Ovary (tissue), 9 donors: ENCODE results near the gene SLC45A3. TPM values are rescaled to one million over a fixed set of nuclear protein-coding genes. Genes with fewer than 3 reads are reported as not detected.
A peak's percentile ranks its signal among the peaks of the same experiment; 100 is the strongest.

Source experiments
- DNase-seq, 5 donors: peaks; one replicate each; pipeline ENCODE4 v3.0.0-alpha.2; 2019 to 2020
- H3K27ac ChIP-seq, 2 donors: fragments of 200-600 bp; one replicate each; pipeline versions ENCODE4 v1.5.1 to v1.8.0; 2019 to 2022
- H3K27me3 ChIP-seq: fragments of 200-600 bp; one replicate; pipeline ENCODE4 v1.8.0; 2022
- H3K36me3 ChIP-seq: fragments of 200-600 bp; sonication (generic); one replicate; pipeline ENCODE4 v1.5.1; 2019
- H3K4me1 ChIP-seq: one replicate; pipeline ENCODE4 v1.8.1; 2013; ENCODE audit warnings: mild to moderate bottlenecking, moderate library complexity; ENCODE audit not compliant: insufficient read depth
- H3K4me3 ChIP-seq: fragments of 200-600 bp; sonication (generic); one replicate; pipeline ENCODE4 v1.5.1; 2017
- H3K9me3 ChIP-seq, 2 donors: fragments of 200-600 bp in 1 of 2; sonication (generic) in 1 of 2; one replicate each; pipeline versions ENCODE4 v1.5.1 to v1.8.1; 2013 to 2019; ENCODE audit warnings: mild to moderate bottlenecking in 1 of 2, moderate library complexity in 1 of 2
- EP300 ChIP-seq: sonication (generic); formaldehyde crosslinking; IDR thresholded peaks from one replicate; pipeline ENCODE4 v1.6.1; 2017; ENCODE audit warnings: antibody characterized with exemption
- POLR2A ChIP-seq: fragments of 450-650 bp; IDR thresholded peaks from one replicate; pipeline ENCODE4 v1.6.1; 2017; ENCODE audit warnings: antibody characterized with exemption, mild to moderate bottlenecking, moderate library complexity
- WGBS, 3 donors: extraction: QIAGEN DNeasy Blood & Tissue Kit in 1 of 3; methylation state at CpG; one replicate each; pipeline versions ENCODE4 v1.1.5 to v1.1.7; 2013 to 2017; 5-methylcytosine and 5-hydroxymethylcytosine counted together
- intact Hi-C, 4 donors: fragments of 100-400 bp; cut with DNase I; formaldehyde crosslinking; loops; one replicate each; pipeline versions ENCODE4 v1.11.0 to v1.15.1; 2022 to 2023
- polyA plus RNA-seq, 2 donors: library from polyadenylated mRNA; stranded (reverse); fragments of 200-250 nt in 1 of 2; fragments of 350-450 nt in 1 of 2; fragmentation: Illumina TruSeq in 1 of 2; extraction: RNeasy Lipid Tissue Mini Kit (QIAGEN cat#74804) in 1 of 2; gene quantifications; one replicate each; pipeline ENCODE4 v1.2.3, GENCODE V29; 2013 to 2014
- total RNA-seq, 7 donors: library from RNA; depleted of rRNA in 2 of 7; stranded (reverse); fragments of >200 nt in 2 of 7; fragmentation: NEBNext Ultra II Directional in 3 of 7; extraction: Animal tissue kit (Norgen Biotek cat#: 25700) in 3 of 7; gene quantifications; one replicate each; pipeline versions ENCODE4 v1.1.0 to v1.2.4, GENCODE V29; 2016 to 2023
- TF ChIP-seq, protein P1 (sequence below), 3 donors: fragments of 450-650 bp in 2 of 3; fragments of 200-600 bp in 1 of 3; IDR thresholded peaks; one replicate each; pipeline versions ENCODE4 v1.5.1 to v1.8.0; 2016 to 2022; ENCODE audit warnings: antibody characterized with exemption in 3 of 3, mild to moderate bottlenecking in 1 of 3
- donor health status: DM: no; HTN: no; CAD: no; lungs with moderate emphysema.
- donor health status: DM: no; HTN: no; CAD: no.
- donor health status: Bipolar disorder and iron deficiency.
- donor health status: DM: yes; HTN: yes; CAD: no.
- donor health status: DM: no; HTN: no; CAD: no.
- donor health status: DM: yes; HTN: yes; CAD: no.

The SLC45A3 gene
- total and polyA plus RNA-seq, 9 donors, result 1.5 to 9.5 (median 5.1) TPM

DNA sequence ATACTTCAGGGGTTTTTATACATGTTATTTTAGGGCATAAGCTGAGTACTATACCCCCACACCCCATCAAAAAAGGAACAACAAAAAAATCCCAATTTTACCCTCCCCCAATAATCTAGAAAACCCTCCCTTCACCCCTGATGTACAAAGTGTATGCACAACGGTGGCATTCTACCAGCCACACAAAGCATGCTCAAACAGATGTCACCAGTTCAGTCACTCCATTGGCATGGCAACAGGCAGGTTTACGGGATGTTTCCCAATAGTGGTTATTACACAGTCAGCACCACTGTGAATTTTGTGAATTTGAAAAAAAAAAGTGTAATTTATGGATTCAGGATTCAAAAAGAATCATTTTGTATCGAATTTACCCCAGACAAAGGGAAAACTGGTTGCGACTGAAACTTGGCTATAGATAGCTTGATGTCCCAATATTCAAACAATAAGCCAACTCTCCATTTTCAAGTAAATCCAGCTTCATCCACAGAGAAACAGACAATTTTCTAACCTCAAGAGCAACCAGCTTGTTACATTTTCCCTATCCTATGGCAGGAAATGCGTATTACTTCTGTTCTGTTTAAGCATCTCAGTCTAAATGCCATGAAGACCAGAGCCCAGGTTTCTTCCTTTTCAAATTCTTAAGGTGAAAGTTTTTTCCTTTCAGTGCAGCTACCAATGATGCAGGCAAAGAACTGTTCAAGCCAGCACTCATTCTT, 34.0 kb upstream of the SLC45A3 start:
- no peak for TF ChIP-seq POLR2A
- TF ChIP-seq, protein P1, sequence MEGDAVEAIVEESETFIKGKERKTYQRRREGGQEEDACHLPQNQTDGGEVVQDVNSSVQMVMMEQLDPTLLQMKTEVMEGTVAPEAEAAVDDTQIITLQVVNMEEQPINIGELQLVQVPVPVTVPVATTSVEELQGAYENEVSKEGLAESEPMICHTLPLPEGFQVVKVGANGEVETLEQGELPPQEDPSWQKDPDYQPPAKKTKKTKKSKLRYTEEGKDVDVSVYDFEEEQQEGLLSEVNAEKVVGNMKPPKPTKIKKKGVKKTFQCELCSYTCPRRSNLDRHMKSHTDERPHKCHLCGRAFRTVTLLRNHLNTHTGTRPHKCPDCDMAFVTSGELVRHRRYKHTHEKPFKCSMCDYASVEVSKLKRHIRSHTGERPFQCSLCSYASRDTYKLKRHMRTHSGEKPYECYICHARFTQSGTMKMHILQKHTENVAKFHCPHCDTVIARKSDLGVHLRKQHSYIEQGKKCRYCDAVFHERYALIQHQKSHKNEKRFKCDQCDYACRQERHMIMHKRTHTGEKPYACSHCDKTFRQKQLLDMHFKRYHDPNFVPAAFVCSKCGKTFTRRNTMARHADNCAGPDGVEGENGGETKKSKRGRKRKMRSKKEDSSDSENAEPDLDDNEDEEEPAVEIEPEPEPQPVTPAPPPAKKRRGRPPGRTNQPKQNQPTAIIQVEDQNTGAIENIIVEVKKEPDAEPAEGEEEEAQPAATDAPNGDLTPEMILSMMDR (IDR thresholded peaks at IDR 0.05), result no peak
- no peak for TF ChIP-seq EP300
- no peaks in the 10 kb centered on the region for H3K36me3 ChIP-seq
- no peak overlapping the region for H3K27ac ChIP-seq
- DNase-seq, result peak in 1 of 5 donors; percentile 43
- 71 to 75% (median 71%) methylated on average over 5 of the region's 5 CpGs for WGBS, 3 donors
- no peaks in the 10 kb centered on the region for H3K27me3 ChIP-seq
- H3K9me3 ChIP-seq, result no peaks in the 10 kb centered on the region
- intact Hi-C loops, result loop anchor here (5.0 to 10.0 kb wide), 3 partner anchors 50 to 57 kb away; no protein-coding TSS in a partner anchor
- H3K4me3 ChIP-seq, result no peak overlapping the region
- H3K4me1 ChIP-seq, result peaks cover 1% of the 10 kb centered on the region

DNA sequence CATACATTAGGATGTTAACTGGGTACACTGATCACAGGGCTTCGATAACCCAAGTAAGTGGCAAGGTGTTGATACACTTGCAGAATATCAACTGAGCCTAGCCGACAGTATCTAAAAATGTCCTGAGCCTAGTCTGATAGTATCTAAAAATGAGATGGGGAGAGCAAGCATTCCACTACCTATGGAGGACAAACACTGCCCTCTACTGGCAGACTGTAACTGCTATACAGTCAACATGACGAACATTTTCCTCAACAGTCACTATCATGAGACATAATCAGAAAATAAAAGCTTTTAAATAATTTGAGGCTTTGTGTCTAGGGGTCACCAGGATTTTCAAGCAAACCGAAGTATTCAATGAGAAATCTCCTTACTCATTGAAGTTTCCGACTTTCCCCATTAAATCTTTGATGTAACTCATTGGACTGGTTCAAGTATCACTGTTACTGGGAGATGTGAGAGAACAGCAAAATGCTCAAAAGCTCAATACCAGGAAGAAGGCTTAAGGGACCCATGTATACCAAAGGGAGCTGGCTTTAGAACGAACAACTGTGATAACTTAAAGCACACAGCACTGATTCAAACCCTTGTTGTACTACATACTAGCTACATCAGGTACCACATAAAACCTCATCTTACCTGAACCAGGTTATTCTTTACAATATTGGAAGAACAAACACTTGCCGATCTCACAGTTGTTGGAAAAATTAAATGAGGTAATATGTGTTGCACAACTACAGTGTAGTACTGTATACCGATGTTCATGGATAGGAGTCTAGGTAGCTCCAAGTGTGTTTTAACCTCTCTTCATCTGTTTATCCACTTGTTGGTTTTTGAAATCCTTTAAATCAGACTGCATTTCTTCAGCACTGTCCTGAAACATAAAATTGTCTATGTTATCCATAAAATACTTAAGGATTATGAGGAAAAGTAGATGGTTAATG, 31.1 kb upstream of the SLC45A3 start:
- intact Hi-C loops, result loop anchor here (5.0 to 10.0 kb wide), 3 partner anchors 47 to 54 kb away; no protein-coding TSS in a partner anchor
- WGBS, 3 donors, result 50 to 53% (median 52%) methylated on average over 8 of the region's 8 CpGs
- Histone ChIP-seq H3K4me1 (peaks cover 7% of the 10 kb centered on the region), H3K36me3 (no peaks in the 10 kb centered on the region), H3K27ac (no peak overlapping the region), H3K9me3 (no peaks in the 10 kb centered on the region), H3K4me3 (no peak overlapping the region), H3K27me3 (no peaks in the 10 kb centered on the region)
- peak in 3 of 5 donors; percentile 58 to 74 (median 63) for DNase-seq
- TF ChIP-seq, protein P1 (IDR thresholded peaks at IDR 0.05), result peak; percentile 55 to 79 (median 73)
- TF ChIP-seq EP300, result no peak

DNA sequence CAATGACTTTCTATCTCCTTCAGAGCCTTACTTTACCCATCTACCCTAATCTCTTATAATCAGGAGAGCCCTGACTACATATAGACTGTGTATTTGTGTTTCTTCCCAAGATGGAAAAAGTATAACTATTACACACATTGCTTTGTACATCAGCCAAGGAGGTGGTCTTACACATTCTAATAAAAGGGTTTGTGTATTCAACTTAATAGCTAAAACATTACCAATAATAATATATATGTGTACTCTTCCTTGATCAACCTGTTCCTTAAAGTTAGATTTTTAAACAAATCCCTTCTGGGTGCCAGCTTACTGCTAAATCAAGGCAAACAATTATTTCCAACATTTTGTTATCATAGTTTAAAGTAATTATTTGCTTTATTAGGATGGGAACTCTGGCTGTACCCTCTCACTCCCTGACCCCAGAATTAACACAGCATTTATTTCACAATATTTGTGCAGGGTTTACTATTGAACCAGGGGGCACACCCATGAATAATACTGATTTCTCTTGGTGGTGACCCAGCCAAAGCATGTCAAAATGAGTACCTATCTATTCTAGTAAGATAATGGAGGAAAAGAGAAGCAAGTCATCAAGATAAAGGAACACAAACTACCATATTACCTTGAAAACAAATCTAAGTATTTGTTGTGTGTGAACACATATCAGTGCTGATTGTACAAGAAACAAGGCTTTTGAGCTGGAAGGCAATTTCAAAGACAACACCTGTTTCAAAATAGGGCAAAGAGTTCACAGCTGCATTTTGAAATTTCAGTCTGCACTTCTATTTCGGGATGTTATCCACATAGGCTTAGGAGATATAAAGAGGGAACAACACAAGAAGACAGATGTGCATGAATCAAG, 30.1 kb upstream of the SLC45A3 start:
- no peak for TF ChIP-seq POLR2A
- H3K4me1 ChIP-seq, result peaks cover 9% of the 10 kb centered on the region
- intact Hi-C loops, result loop anchor here (5.0 to 10.0 kb wide), 3 partner anchors 46 to 53 kb away; no protein-coding TSS in a partner anchor
- no peaks in the 10 kb centered on the region for H3K9me3 ChIP-seq
- WGBS, 3 donors, result 49 to 72% (median 52%) methylated on average over 1 of the region's 1 CpG
- no peak overlapping the region for H3K4me3 ChIP-seq
- H3K27ac ChIP-seq, result no peak overlapping the region
- no peaks in the 10 kb centered on the region for H3K27me3 ChIP-seq
- H3K36me3 ChIP-seq, result no peaks in the 10 kb centered on the region
- no peak for DNase-seq

DNA sequence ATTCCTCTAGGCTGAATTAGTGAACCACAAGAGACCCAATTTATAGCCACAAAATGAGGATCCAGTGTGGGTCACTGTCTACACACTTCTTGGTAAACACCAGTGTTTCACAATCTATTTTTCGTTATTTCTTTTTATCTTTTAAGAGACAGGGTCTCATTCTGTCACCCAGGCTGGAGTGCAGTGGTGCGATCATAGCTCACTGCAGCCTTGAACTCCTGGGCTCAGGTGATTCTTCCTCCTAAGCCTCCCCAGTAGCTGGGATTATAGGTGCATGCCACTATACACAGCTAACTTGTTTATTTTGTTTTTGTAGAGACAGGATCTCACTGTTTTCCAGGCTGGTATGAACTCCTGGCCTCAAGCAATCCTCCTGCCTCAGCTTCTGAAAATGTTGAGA, 29.3 kb upstream of the SLC45A3 start:
- Histone ChIP-seq H3K4me3 (no peak overlapping the region), H3K27me3 (no peaks in the 10 kb centered on the region), H3K36me3 (no peaks in the 10 kb centered on the region), H3K9me3 (no peaks in the 10 kb centered on the region), H3K27ac (no peak overlapping the region), H3K4me1 (peaks cover 9% of the 10 kb centered on the region)
- TF ChIP-seq POLR2A (no peak), EP300 (no peak)
- TF ChIP-seq, protein P1 (IDR thresholded peaks at IDR 0.05), result no peak
- WGBS, 3 donors, result 56 to 71% (median 57%) methylated on average over 2 of the region's 2 CpGs
- DNase-seq, result no peak
- intact Hi-C loops, result loop anchor here (2.0 to 10.0 kb wide), 5 partner anchors 31 to 117 kb away; no protein-coding TSS in a partner anchor
